ENCODE results near the gene EPB42.

- no peak for TF ChIP-seq CTCF (IDR thresholded peaks at IDR 0.05; ENCODE audit: insufficient read depth, low read length, poor library complexity, severe bottlenecking)
- TF ChIP-seq EZH2phosphoT487 (conservative IDR thresholded peaks at IDR 0.05; ENCODE audit: low read length): no peak
These were observed 22.3 kb upstream of the EPB42 start for GRCh38 chr15:43243020-43243645.
